GM10248 (cell line): ENCODE measurements around the gene RPL31.

ENCODE experiments used
- CTCF ChIA-PET: fragments of 300-600 bp; sonication (Branson Sonifier 250); formaldehyde crosslinking; extraction: SDS; loops from one replicate; lab custom pipeline; 2021; ENCODE audit warnings: antibody characterized with exemption; lab: Yijun Ruan, JAX
- POLR2A ChIA-PET: fragments of 350-650 bp; sonication (Branson Sonifier 250); formaldehyde crosslinking; extraction: SDS; loops from one replicate; lab custom pipeline; 2020; ENCODE audit warnings: antibody characterized with exemption; lab: Yijun Ruan, JAX
- DNase-seq: peaks from one replicate; pipeline ENCODE4 v3.0.0; 2012; ENCODE audit errors: extremely low spot score
- TF ChIP-seq, protein P1 (sequence below): IDR thresholded peaks from 2 replicates; pipeline ENCODE4 v1.5.1; 2012; ENCODE audit warnings: mild to moderate bottlenecking, low read depth; ENCODE audit errors: extremely low read depth, missing control alignments, control extremely low read depth

RPL31 gene

DNA sequence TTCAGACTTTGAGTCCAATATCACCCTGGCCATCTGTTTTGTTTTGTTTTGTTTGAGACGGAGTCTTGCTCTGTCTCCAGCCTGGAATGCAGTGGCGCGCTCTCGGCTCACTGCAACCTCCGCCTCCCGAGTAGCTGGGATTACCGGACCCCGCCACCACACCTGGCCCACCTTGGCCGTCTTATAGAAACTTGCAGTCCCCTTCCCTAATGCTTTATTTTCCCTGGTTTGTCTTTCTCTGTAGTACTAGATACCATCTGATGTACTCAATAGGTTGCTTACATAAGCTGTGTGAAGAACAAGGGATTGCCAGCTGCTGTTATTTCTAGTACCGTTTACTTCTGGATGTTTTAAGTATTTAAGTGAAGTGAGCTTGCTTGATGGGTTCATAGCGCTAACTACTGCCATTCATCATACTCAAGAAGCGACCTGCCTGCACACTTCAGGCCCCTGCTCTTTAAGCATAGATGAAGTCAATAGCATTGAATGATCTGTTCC lies 1.2 kb downstream of the RPL31 start:
- no peak for DNase-seq
- CTCF ChIA-PET, result interaction anchor here (1.0 to 2.8 kb wide), 4 partner anchors 9 to 148 kb away, joined by 3 to 13 read pairs (median 4); partner anchors contain the start of gene TBC1D8

DNA sequence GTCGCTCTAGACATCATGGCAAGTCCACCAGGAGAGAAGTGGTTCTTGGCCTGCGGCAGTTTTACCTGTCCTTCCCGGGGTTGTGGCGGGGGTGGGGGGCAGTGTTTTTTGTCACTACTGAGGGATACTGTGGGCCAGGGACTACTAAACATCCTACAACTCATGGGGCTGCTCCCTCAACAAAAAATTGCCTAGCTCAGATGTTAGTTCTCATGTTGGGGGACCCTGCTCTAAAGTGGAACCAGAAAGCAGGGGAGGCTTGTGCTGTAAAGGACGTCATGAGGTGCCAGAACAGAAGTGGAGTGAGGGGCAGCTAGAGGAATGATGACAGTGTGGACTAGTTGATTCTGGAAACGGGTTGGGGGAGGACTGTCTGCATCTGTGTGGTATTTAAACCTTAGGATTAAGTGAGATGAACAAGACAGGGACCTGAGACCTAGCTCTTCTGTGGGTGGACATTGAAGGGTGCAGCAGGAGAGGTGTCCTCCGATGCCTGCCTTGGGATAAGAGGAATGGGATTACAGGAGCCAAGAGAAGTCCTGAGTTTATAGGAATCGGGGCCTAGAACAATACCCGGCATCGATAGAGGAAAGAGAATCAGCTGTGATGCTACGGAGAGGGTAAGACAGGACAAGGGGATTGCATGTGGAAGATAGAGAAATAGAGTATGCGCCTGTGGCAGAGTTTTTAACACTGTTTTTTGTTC lies 2.7 kb downstream of the RPL31 start:
- CTCF ChIA-PET, result interaction anchor here (2.0 to 2.8 kb wide), 2 partner anchors 8 to 148 kb away, joined by 5 to 13 read pairs; no protein-coding TSS in a partner anchor
- TF ChIP-seq, protein P1, sequence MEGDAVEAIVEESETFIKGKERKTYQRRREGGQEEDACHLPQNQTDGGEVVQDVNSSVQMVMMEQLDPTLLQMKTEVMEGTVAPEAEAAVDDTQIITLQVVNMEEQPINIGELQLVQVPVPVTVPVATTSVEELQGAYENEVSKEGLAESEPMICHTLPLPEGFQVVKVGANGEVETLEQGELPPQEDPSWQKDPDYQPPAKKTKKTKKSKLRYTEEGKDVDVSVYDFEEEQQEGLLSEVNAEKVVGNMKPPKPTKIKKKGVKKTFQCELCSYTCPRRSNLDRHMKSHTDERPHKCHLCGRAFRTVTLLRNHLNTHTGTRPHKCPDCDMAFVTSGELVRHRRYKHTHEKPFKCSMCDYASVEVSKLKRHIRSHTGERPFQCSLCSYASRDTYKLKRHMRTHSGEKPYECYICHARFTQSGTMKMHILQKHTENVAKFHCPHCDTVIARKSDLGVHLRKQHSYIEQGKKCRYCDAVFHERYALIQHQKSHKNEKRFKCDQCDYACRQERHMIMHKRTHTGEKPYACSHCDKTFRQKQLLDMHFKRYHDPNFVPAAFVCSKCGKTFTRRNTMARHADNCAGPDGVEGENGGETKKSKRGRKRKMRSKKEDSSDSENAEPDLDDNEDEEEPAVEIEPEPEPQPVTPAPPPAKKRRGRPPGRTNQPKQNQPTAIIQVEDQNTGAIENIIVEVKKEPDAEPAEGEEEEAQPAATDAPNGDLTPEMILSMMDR, result no peak
- no peak for DNase-seq
- POLR2A ChIA-PET, result interaction anchor here (1.2 kb wide), 1 partner anchor 442 kb away, joined by 4 read pairs; the partner anchor contains the start of gene PDCL3

More for the DNA sequence above, 1.2 kb downstream of the RPL31 start:
- POLR2A ChIA-PET, result interaction anchor here (2.8 kb wide), 1 partner anchor 8 kb away, joined by 20 read pairs; no protein-coding TSS in a partner anchor
- TF ChIP-seq, protein P1, result no peak

DNA sequence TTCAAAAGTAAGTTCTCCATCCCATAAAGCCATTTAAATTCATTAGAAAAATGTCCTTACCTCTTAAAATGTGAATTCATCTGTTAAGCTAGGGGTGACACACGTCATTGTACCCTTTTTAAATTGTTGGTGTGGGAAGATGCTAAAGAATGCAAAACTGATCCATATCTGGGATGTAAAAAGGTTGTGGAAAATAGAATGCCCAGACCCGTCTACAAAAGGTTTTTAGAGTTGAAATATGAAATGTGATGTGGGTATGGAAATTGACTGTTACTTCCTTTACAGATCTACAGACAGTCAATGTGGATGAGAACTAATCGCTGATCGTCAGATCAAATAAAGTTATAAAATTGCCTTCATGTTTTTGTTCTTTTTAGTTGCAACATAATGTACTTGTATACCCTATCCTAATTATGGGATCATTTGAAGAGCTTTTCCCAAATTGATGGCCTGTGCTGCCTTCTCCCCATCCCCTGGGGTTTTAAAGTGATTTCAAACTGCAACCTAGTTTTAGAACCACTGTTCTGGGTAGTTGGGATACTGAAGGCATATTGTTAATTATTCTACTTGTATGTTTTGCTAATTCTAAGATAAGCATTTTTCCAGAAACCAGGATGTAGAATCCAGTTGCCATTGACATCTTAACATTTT lies 4.1 kb downstream of the RPL31 start:
- no peak for DNase-seq
- POLR2A ChIA-PET, result no interaction called here
- CTCF ChIA-PET, result interaction anchor here (0.9 to 2.0 kb wide), 4 partner anchors 16 to 276 kb away, joined by 3 to 5 read pairs (median 3); no protein-coding TSS in a partner anchor
- TF ChIP-seq, protein P1, result no peak

DNA sequence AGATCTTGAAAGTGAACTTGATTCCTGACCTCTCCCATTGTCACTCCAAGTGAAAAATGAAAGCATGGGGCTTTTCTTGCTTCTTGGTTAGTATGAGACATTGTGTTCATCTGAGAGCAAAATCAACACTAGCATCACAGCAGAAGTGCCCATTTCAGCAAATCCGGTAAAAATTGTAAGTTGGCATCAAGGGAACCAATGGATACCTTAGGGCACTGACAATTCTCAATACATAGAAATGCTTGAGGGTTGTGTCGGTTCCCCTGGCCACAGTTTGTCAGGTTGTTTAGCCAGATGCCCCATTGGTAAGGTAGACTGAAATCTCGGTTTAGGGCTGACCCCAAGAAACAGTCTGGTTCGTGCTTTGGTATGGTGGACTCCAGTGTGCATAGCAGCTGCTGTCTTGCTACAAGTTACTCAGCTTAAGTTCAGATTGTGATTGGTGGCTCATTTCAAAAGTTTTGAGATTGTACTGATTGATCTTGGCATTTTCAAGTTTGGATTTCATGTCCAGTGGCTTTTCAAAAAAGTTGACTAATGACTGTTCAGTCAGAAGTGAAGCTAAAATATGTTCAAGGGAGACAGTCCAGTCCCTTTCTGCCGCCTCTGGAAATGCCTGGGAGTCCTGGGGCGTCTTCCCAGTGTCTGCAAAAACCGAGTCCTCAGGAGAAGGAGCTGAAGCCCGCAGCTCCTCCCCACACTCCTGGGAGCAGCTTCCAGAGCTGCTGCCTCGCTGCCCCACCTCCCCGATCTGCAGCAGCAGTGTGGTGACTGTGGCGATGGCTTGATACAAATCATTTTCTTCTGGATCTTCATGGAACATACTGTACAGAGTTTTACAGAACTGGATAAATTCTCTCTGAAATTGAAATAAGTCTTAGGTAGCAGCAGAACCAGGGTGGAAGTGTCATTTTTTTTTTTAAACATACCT lies 5.6 kb downstream of the RPL31 start:
- CTCF ChIA-PET, result interaction anchor here (0.9 to 1.5 kb wide), 2 partner anchors 15 to 143 kb away, joined by 3 read pairs; partner anchors contain the start of gene TBC1D8
- POLR2A ChIA-PET, result no interaction called here
- no peak for DNase-seq
- TF ChIP-seq, protein P1, result no peak

DNA sequence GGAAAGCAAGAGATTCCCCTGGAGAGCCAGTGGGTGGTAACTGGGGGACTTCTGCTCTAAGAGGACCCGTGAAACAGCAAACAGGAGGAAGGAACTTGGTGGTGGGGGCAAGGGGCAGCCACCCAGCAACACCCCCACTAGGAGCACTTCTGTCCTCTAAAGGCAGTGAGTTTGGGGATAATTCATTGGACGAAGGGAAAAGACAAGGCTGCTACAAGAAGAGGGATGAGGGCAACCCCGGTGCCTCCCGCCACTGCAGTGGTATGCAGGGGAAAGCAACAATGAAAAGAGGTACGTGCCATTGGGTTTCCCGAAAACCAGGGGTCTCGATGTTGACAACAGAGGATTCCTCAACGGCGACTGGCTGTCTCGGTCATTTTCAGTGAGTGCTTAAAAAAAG lies 9.1 kb downstream of the RPL31 start:
- ChIA-PET POLR2A (interaction anchor here (2.8 kb wide), 1 partner anchor 9 kb away, joined by 20 read pairs; the partner anchor contains the start of gene RPL31), CTCF (interaction anchor here (2.2 to 2.5 kb wide), 2 partner anchors 150 to 194 kb away, joined by 5 to 16 read pairs; no protein-coding TSS in a partner anchor)
- DNase-seq, result no peak
- TF ChIP-seq, protein P1, result no peak
